Activated CD4-positive, alpha-beta memory T cell treated with anti-CD3 and anti-CD28 coated beads, Interleukin-2, amount 10 ng/mL, durations not matched to agents 7 days and 5 days (primary cell): Measurements from ENCODE around the gene SLCO3A1. TPM values are rescaled to one million over a fixed set of nuclear protein-coding genes. Genes with fewer than 3 reads are reported as not detected.
"Not testable (repeated sequence)": the region's sequence is repeated elsewhere in the genome, so short reads cannot be mapped to it uniquely, and the experiment has no call there.

ENCODE experiments used
- CTCF ChIA-PET: fragments of 350-600 bp; sonication (Branson Sonifier 250); formaldehyde crosslinking; loops from one replicate; lab custom pipeline; 2021; ENCODE audit warnings: antibody characterized with exemption, inconsistent platforms; lab: Charles Lee
- POLR2A ChIA-PET: fragments of 350-600 bp; sonication (Branson Sonifier 250); formaldehyde crosslinking; loops from one replicate; lab custom pipeline; 2021; ENCODE audit warnings: antibody characterized with exemption; lab: Charles Lee
- DNase-seq: peaks from one replicate; pipeline ENCODE4 v3.0.0-alpha.2; 2020
- H3K27ac Mint-ChIP-seq: one replicate; pipeline ENCODE4 v1.8.0; 2021; ENCODE audit warnings: mild to moderate bottlenecking, mixed read lengths
- H3K27me3 Mint-ChIP-seq: one replicate; pipeline ENCODE4 v1.8.0; 2021; ENCODE audit warnings: mixed read lengths
- H3K36me3 Mint-ChIP-seq: one replicate; pipeline ENCODE4 v1.8.0; 2021; ENCODE audit warnings: low read depth, mixed read lengths
- H3K4me1 Mint-ChIP-seq: one replicate; pipeline ENCODE4 v1.8.0; 2021; ENCODE audit warnings: mixed read lengths
- H3K4me3 Mint-ChIP-seq: one replicate; pipeline ENCODE4 v1.8.0; 2021; ENCODE audit warnings: mild to moderate bottlenecking, mixed read lengths
- H3K9me3 Mint-ChIP-seq: one replicate; pipeline ENCODE4 v1.8.0; 2021; ENCODE audit warnings: mixed read lengths
- total RNA-seq, 2 experiments: library from RNA; stranded (reverse); gene quantifications; one replicate each; pipeline ENCODE4 v1.2.3, GENCODE V29; 2021

The SLCO3A1 gene
- total RNA-seq, 2 experiments from 2014 or later, result 48.8 to 52.6 TPM

DNA sequence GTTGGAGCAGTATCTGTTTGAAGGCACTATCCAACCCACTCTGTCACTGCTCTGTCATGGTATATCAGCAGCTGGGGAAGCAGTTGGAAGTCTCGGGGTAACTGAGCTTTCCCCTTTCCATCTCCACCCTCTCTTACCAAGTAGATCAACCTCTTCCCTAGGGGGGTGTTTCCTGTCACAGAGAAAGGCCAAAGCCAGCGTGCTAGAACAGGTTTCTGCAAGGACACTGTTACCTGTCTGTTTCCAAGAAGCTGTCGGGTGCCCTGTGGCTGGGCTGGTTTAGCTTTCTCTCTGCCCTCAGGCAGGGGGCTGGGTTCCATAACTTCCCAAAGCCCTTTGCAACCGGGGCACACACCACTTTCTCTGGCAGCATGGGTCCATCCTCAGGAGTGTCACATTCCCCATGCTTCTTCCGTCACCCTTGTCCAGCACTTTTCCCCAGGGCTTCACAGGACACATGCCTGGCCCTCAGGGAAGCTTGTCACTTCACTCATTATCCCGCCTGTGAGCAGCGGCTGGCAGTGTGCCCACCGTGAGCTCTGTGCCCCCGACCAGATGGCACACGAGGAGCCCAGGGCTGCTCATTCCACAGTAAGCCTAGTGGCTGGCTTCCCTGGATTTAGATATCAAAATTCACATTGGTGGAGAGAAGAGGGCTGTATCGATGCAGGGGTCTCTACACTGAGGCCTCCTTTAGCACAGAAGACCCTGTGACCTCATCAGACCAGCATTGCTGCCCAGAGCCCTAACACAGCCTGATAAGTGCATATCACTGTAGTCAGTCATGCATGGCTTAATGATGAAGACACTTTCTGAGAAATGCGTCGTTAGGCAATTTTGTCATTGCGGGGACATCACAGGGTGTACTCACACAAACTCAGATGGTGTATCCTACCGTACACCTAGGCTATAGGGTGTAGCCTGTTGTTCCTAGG is 205.8 kb downstream of the SLCO3A1 start:
- no peaks in the 10 kb centered on the region for H3K9me3 Mint-ChIP-seq
- H3K27me3 Mint-ChIP-seq, result no peaks in the 10 kb centered on the region
- no peak overlapping the region for H3K4me3 Mint-ChIP-seq
- no peaks in the 10 kb centered on the region for H3K4me1 Mint-ChIP-seq
- ChIA-PET CTCF (no interaction called here), POLR2A (no interaction called here)
- no peak overlapping the region for H3K27ac Mint-ChIP-seq
- H3K36me3 Mint-ChIP-seq, result no peaks in the 10 kb centered on the region
- DNase-seq, result no peak

DNA sequence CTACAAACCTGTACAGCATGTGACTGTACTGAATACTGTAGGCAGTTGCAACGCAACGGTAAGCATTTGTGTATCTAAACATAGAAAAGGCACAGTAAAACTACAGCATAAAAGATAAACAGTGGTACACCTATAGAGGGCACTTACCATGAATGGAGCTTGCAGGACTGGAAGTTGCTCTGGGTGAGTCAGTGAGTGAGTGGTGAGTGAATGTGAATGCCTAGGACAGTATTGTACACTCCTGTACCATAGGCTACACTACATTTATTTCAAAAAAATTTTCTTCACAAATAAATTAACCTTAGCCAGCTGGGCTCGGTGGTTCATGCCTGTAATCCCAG is 206.4 kb downstream of the SLCO3A1 start:
- H3K27me3 Mint-ChIP-seq, CTCF ChIA-PET, H3K9me3 Mint-ChIP-seq, DNase-seq, H3K4me3 Mint-ChIP-seq, POLR2A ChIA-PET, H3K27ac Mint-ChIP-seq, H3K4me1 Mint-ChIP-seq, H3K36me3 Mint-ChIP-seq: not testable (repeated sequence)

DNA sequence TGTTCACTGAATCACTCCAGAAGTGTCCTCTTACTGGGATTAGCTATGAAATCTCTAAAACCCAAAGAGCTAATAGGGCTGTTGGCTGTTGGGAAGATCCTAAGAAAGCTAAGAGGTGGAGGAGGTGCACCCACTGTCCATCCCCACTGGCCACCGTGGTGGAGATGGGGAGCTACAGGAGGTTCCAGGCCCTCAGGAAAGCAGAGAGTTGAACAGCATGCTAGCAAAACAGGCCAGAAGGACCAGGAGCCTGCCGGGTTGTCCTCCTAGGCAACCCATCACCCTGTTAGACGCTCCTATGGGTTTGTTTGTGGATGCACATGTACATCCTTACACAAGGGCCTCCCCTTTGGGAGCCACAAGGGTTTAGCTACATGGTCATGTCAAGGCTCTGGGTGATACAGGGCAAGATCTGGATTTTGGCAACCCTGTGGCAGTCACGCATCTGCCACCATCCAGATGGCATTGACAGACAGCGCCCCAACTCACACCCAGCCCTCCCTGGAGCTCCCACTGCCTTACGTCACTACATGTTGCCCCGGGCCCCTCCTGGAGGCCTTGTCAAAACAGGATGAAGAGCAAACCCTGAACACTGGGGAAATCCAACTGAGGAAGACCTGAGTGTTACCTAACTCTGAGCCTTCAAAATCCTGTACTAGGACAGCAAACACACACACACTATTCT is 208.1 kb downstream of the SLCO3A1 start:
- H3K4me3 Mint-ChIP-seq, result no peak overlapping the region
- no peaks in the 10 kb centered on the region for H3K4me1 Mint-ChIP-seq
- H3K9me3 Mint-ChIP-seq, result no peaks in the 10 kb centered on the region
- no peak overlapping the region for H3K27ac Mint-ChIP-seq
- no peaks in the 10 kb centered on the region for H3K36me3 Mint-ChIP-seq
- H3K27me3 Mint-ChIP-seq, result no peaks in the 10 kb centered on the region
- ChIA-PET POLR2A (no interaction called here), CTCF (interaction anchor here (1.3 kb wide), 1 partner anchor 15 kb away, joined by 3 read pairs; no protein-coding TSS in a partner anchor)
- DNase-seq, result no peak

- H3K4me3 Mint-ChIP-seq, result no peak overlapping the region
- H3K4me1 Mint-ChIP-seq, result no peaks in the 10 kb centered on the region
- H3K27ac Mint-ChIP-seq, result no peak overlapping the region
- H3K9me3 Mint-ChIP-seq, result no peaks in the 10 kb centered on the region
- POLR2A ChIA-PET, result no interaction called here
- CTCF ChIA-PET, result no interaction called here
- DNase-seq, result no peak
- H3K27me3 Mint-ChIP-seq, result no peaks in the 10 kb centered on the region
- H3K36me3 Mint-ChIP-seq, result no peaks in the 10 kb centered on the region
Measured at GRCh38 chr15:92062505-92062904, 209.0 kb downstream of the SLCO3A1 start.

DNA sequence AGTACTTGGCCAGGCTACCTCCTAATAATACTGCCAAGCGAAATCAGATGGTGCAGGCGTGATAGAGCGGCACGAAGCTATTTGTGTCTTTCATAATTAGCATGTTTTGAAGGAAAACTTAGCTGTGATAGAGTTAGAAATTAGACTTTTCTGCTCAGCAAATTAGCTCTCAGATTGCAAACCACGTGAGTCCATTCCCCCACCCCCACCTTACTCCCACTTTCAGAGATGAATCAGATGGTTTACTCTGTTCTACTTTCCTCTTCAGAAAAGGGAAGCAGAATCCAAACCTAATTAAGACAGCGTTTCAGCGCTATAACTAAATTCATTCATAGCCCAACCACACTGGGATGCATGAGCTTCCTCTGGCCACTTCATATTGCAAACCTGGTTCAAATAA is 214.6 kb downstream of the SLCO3A1 start:
- Mint-ChIP-seq H3K4me3 (no peak overlapping the region), H3K36me3 (no peaks in the 10 kb centered on the region), H3K27ac (no peak overlapping the region), H3K9me3 (no peaks in the 10 kb centered on the region), H3K27me3 (no peaks in the 10 kb centered on the region), H3K4me1 (peaks cover 32% of the 10 kb centered on the region)
- CTCF ChIA-PET, result interaction anchor here (1.8 kb wide), 1 partner anchor 362 kb away, joined by 4 read pairs; no protein-coding TSS in a partner anchor
- POLR2A ChIA-PET, result no interaction called here
- no peak for DNase-seq

GRCh38 chr15:92069308-92070250 is 216.1 kb downstream of the SLCO3A1 start:
- H3K4me1 Mint-ChIP-seq, result peaks cover 47% of the 10 kb centered on the region
- POLR2A ChIA-PET, result no interaction called here
- CTCF ChIA-PET, result no interaction called here
- no peaks in the 10 kb centered on the region for H3K9me3 Mint-ChIP-seq
- H3K36me3 Mint-ChIP-seq, result no peaks in the 10 kb centered on the region
- H3K27ac Mint-ChIP-seq, result no peak overlapping the region
- no peaks in the 10 kb centered on the region for H3K27me3 Mint-ChIP-seq
- peak; percentile 28 for DNase-seq
- peak overlapping the region; percentile 5 for H3K4me3 Mint-ChIP-seq

GRCh38 chr15:92070251-92070650 is 216.7 kb downstream of the SLCO3A1 start:
- H3K27ac Mint-ChIP-seq, DNase-seq, H3K27me3 Mint-ChIP-seq, H3K4me3 Mint-ChIP-seq, H3K36me3 Mint-ChIP-seq, CTCF ChIA-PET, POLR2A ChIA-PET, H3K9me3 Mint-ChIP-seq: not testable (repeated sequence)
- H3K4me1 Mint-ChIP-seq, result peaks cover 53% of the 10 kb centered on the region

DNA sequence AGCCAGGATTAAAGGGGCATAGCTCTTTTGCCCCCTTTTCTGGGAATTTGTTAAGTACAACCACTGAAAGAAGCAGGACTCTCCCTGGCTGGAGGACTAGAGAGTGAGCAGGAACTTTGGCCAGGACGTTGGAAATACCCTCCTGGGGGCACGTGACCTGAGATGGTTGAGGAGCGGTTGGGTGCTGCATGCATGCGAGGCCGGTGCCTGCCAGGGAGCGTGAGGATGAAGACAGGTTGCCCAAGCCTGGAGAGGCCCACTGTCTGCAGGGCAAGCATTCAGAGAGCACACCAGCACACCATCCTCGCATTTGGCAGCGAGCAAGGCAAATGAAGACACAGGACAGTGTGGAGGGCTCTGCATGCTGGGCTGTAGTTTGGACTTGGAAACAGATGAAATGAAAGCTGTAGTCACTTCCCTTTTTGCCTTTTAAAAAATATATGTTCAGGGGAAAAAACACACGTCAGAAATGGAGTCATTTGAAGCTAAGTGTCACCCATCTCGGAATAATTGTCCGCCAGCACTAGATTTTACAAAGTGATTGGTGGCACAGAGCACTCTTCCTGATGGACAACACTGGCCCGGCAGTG is 217.6 kb downstream of the SLCO3A1 start:
- Mint-ChIP-seq H3K4me1 (peaks cover 62% of the 10 kb centered on the region), H3K36me3 (no peaks in the 10 kb centered on the region), H3K9me3 (no peaks in the 10 kb centered on the region), H3K27me3 (no peaks in the 10 kb centered on the region), H3K4me3 (no peak overlapping the region), H3K27ac (no peak overlapping the region)
- CTCF ChIA-PET, result no interaction called here
- no peak for DNase-seq
- POLR2A ChIA-PET, result no interaction called here

GRCh38 chr15:92073044-92073785 is 219.7 kb downstream of the SLCO3A1 start:
- POLR2A ChIA-PET, result interaction anchor here (1.0 kb wide), 1 partner anchor 219 kb away, joined by 3 read pairs; the partner anchor contains the start of gene SLCO3A1
- H3K4me3 Mint-ChIP-seq, result no peak overlapping the region

DNA sequence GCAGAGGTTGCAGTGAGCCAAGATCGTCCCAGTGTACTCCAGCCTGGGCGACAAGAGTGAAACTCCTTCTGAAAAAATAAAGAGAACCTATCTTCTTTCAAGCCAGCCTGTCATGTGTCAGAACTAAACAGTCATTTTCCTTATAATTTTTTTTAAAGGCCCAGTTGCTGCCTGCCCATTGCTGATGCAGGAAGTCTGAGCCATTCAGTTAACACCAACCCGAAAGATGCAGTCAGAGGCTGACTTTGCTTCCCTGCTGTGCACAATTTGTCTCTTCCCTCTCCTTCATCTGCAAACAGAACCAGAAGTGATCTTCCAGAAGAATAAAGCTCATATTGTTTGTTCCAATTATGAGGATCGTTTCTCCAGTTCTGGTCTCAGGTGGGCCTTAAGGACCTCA is 220.6 kb downstream of the SLCO3A1 start:
- no peaks in the 10 kb centered on the region for H3K36me3 Mint-ChIP-seq
- no peak for DNase-seq
- H3K4me3 Mint-ChIP-seq, result no peak overlapping the region
- peaks cover 58% of the 10 kb centered on the region for H3K4me1 Mint-ChIP-seq
- H3K9me3 Mint-ChIP-seq, result no peaks in the 10 kb centered on the region
- no peaks in the 10 kb centered on the region for H3K27me3 Mint-ChIP-seq
- ChIA-PET POLR2A (no interaction called here), CTCF (interaction anchor here (2.4 kb wide), 1 partner anchor 368 kb away, joined by 8 read pairs; no protein-coding TSS in a partner anchor)
- H3K27ac Mint-ChIP-seq, result no peak overlapping the region

More at GRCh38 chr15:92073044-92073785, 219.7 kb downstream of the SLCO3A1 start:
- DNase-seq, result no peak
- Mint-ChIP-seq H3K36me3 (no peaks in the 10 kb centered on the region), H3K4me1 (peaks cover 66% of the 10 kb centered on the region), H3K27me3 (no peaks in the 10 kb centered on the region), H3K27ac (no peak overlapping the region), H3K9me3 (no peaks in the 10 kb centered on the region)
- CTCF ChIA-PET, result interaction anchor here (0.6 kb wide), 1 partner anchor 224 kb away, joined by 3 read pairs; no protein-coding TSS in a partner anchor

GRCh38 chr15:92074646-92075045 is 221.1 kb downstream of the SLCO3A1 start:
- POLR2A ChIA-PET, result interaction anchor here (1.6 kb wide), 1 partner anchor 220 kb away, joined by 5 read pairs; no protein-coding TSS in a partner anchor
- DNase-seq, result peak; percentile 31

More at GRCh38 chr15:92074646-92075045, 221.1 kb downstream of the SLCO3A1 start:
- no peaks in the 10 kb centered on the region for H3K9me3 Mint-ChIP-seq
- H3K4me3 Mint-ChIP-seq, result no peak overlapping the region
- no peaks in the 10 kb centered on the region for H3K36me3 Mint-ChIP-seq
- H3K27ac Mint-ChIP-seq, result no peak overlapping the region
- CTCF ChIA-PET, result interaction anchor here (2.4 kb wide), 1 partner anchor 368 kb away, joined by 8 read pairs; no protein-coding TSS in a partner anchor
- H3K27me3 Mint-ChIP-seq, result no peaks in the 10 kb centered on the region
- H3K4me1 Mint-ChIP-seq, result peaks cover 53% of the 10 kb centered on the region
